Vagina (tissue), 2 donors: ENCODE data around the gene DNMT3L.

ENCODE experiments used
- CTCF ChIP-seq, 3 experiments: fragments of 450-650 bp in 2 of 3; fragments of 200-600 bp in 1 of 3; sonication (generic) in 1 of 3; IDR thresholded peaks; one replicate each; pipeline ENCODE4 v1.5.1; 2017 to 2019; ENCODE audit warnings: antibody characterized with exemption in 3 of 3, mild to moderate bottlenecking in 2 of 3, moderate library complexity in 2 of 3
- POLR2A ChIP-seq, 2 donors: fragments of 450-650 bp; IDR thresholded peaks; one replicate each; pipeline ENCODE4 v1.6.1; 2017; ENCODE audit warnings: antibody characterized with exemption in 2 of 2, mild to moderate bottlenecking in 2 of 2, moderate library complexity in 2 of 2
- POLR2AphosphoS5 ChIP-seq, 2 donors: sonication (generic); formaldehyde crosslinking; IDR thresholded peaks; one replicate each; pipeline ENCODE4 v1.9.0; 2017; ENCODE audit warnings: antibody characterized with exemption in 2 of 2, mild to moderate bottlenecking in 2 of 2, low read depth in 1 of 2; ENCODE audit not compliant: insufficient read depth in 1 of 2

GRCh38 chr21:44281801-44282200 lies 20.1 kb upstream of the DNMT3L start:
- TF ChIP-seq CTCF (IDR thresholded peaks at IDR 0.05) = no peak
- no peak for TF ChIP-seq POLR2AphosphoS5 (IDR thresholded peaks at IDR 0.05; ENCODE audit: insufficient read depth in 1 of 2, low read depth in 1 of 2)
- no peak for TF ChIP-seq POLR2A (IDR thresholded peaks at IDR 0.05)
